Rectal smooth muscle tissue (tissue), 1 donor: ENCODE measurements around the gene ATG16L1.

Experiments
- H3K27ac ChIP-seq: one replicate; pipeline ENCODE4 v1.7.0; 2013; ENCODE audit warnings: low read depth, low read length, inconsistent platforms
- H3K27me3 ChIP-seq: one replicate; pipeline ENCODE4 v1.7.0; 2013; ENCODE audit warnings: low read length; ENCODE audit not compliant: control insufficient read depth, insufficient read depth
- H3K36me3 ChIP-seq: one replicate; pipeline ENCODE4 v1.7.0; 2013; ENCODE audit warnings: low read length; ENCODE audit not compliant: control insufficient read depth, insufficient read depth
- H3K4me1 ChIP-seq: one replicate; pipeline ENCODE4 v1.7.0; 2013; ENCODE audit warnings: low read length; ENCODE audit not compliant: control insufficient read depth, insufficient read depth
- H3K4me3 ChIP-seq: one replicate; pipeline ENCODE4 v1.7.0; 2013; ENCODE audit warnings: low read length
- H3K9ac ChIP-seq: one replicate; pipeline ENCODE4 v1.7.0; 2013; ENCODE audit warnings: low read length

Gene ATG16L1

DNA sequence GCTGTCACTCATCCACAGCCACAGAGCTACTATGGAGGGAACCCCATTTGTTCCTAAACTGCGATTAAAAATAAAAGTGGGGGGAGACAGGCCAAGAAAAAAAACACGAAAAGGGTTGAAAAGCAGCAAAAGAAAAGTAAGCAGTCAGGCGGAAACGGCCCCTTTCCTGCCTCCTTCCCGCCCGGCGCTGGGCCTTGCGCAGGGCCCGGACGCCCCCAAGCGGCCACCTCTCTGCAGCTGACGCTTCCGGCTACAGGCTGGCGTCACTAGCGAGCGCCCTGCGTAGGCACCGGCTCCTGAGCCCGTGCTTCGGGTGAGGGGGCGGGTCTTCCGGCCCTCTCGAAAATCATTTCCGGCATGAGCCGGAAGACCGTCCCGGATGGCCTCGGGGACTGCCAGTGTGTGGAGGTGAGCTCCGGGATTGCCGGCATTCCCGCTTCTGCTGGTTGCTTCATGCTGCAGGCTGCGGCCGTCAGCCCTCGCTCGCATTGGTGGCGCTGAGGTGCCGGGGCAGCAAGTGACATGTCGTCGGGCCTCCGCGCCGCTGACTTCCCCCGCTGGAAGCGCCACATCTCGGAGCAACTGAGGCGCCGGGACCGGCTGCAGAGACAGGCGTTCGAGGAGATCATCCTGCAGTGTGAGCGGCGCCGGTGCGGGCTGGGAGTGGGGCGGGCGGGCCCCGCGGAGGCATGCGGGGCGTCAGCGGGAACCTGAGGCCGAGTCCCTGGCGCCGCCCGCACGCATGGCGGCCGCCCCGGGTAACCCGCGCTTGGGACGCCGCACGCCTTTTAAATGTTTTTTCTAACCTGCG, at the start of gene ATG16L1:
ATG16L1 (plus strand) TSS at position 368 of the 811 bp plus-strand sequence; CDS start at position 523, 155 bp downstream.
- peaks cover 5% of the 10 kb centered on the region for H3K4me1 ChIP-seq
- no peaks in the 10 kb centered on the region for H3K27me3 ChIP-seq
- no peaks in the 10 kb centered on the region for H3K36me3 ChIP-seq
- peak within 1 kb of the TSS; percentile 51 for H3K9ac ChIP-seq
- H3K27ac ChIP-seq: peak within 1 kb of the TSS; percentile 81
- peak within 1 kb of the TSS; percentile 95 for H3K4me3 ChIP-seq

DNA sequence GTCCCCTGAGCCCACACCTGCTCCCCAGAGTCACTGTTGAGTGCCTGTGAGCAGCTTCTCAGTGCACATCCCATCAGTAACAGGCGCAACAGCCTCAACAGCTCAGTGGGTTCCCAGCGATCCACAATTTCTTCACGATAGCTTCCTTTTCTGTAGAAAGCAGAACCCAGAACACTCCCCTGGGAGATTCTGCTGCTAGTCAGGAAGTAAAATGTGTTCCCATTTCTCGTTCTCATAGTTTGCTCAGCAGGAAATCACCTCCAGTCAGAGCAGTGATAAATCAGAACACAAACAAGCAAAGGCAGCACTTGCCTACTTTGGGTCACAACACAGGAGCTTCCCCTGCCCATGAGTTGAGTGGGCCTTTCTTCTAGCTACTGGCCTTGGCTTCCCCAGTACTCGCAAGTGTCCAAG, 48.9 kb upstream of the ATG16L1 start:
- H3K36me3 ChIP-seq: peaks cover 2% of the 10 kb centered on the region
- H3K9ac ChIP-seq: no peak overlapping the region
- no peak overlapping the region for H3K4me3 ChIP-seq
- H3K27me3 ChIP-seq: no peaks in the 10 kb centered on the region
- no peaks in the 10 kb centered on the region for H3K4me1 ChIP-seq
- no peak overlapping the region for H3K27ac ChIP-seq

DNA sequence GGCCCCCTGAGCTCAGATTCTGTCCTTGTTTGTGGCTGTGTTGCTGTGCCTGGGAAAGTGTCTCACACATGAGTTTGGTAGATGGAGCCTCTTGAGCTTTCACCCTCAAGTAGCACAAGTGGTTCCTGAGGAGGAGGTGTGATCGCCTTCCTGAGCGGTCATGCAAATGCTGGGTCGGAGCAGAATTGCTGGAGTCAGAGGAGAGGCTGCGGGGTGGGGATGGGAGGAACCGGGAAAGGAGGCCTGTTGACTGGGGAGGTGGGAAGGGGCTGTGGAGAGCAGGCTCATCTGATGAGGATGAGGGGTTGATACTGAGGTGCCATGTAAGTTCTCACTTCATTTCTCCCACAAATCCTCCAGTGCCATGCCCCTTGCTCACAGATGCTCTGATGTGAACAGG, 48.4 kb upstream of the ATG16L1 start:
- Histone ChIP-seq H3K36me3 (peaks cover 2% of the 10 kb centered on the region), H3K27ac (no peak overlapping the region), H3K9ac (no peak overlapping the region), H3K4me3 (no peak overlapping the region), H3K27me3 (no peaks in the 10 kb centered on the region), H3K4me1 (no peaks in the 10 kb centered on the region)

DNA sequence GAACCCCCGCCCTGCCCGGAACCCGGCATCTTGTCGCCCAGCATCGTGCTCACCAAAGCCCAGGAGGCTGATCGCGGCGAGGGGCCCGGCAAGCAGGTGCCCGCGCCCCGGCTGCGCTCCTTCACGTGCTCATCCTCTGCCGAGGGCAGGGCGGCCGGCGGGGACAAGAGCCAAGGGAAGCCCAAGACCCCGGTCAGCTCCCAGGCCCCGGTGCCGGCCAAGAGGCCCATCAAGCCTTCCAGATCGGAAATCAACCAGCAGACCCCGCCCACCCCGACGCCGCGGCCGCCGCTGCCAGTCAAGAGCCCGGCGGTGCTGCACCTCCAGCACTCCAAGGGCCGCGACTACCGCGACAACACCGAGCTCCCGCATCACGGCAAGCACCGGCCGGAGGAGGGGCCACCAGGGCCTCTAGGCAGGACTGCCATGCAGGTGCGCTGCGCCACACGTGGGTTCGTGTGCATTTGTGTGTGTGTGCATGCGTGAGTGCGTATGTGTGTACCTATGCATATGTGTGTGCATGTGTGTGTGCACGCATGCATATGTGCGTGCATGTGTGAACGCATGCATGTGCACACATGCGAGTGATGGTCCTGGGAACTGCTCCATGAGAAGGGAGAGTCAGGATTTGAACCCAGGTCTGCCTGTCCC, 47.1 kb upstream of the ATG16L1 start:
- no peaks in the 10 kb centered on the region for H3K4me1 ChIP-seq
- H3K27me3 ChIP-seq: no peaks in the 10 kb centered on the region
- no peak overlapping the region for H3K27ac ChIP-seq
- H3K36me3 ChIP-seq: peaks cover 2% of the 10 kb centered on the region
- H3K4me3 ChIP-seq: no peak overlapping the region
- H3K9ac ChIP-seq: no peak overlapping the region

DNA sequence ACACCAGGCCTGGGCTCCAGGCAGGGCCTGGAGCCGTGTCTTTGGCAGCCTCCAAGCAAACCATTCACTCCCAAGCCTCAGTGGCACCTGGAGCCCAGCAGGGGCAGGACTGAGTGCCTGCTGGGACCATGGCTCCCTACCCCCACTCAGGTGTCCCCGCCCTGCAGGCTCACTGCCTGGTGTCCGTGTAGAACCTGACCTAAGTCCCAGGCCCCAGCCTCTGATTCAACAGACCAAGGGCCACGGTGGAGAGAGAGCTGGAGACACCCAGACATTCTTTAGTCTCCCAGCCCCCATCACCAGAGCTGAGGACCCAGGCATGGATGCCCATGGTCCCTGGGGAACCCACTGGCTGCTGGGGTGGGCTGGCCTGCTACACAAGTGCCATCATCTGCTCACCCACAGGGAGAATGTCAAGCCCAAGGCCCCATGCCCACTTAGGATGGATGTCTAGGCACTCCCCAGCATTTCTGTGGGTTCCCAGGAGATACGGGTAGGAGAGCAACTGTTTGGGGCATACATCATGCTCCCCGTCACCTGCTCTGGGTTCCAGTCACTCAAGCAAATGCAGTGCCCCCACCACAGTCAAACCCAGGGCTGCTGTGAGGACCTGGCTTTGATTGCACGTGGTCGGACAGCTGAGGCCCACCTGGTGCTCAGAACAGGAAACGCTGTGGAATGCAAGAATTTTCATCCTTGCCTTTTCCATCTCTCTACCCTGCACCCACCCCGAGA, 42.9 kb upstream of the ATG16L1 start:
- H3K9ac ChIP-seq: no peak overlapping the region
- peaks cover 3% of the 10 kb centered on the region for H3K4me1 ChIP-seq
- no peak overlapping the region for H3K27ac ChIP-seq
- no peaks in the 10 kb centered on the region for H3K36me3 ChIP-seq
- H3K27me3 ChIP-seq: no peaks in the 10 kb centered on the region
- H3K4me3 ChIP-seq: no peak overlapping the region

DNA sequence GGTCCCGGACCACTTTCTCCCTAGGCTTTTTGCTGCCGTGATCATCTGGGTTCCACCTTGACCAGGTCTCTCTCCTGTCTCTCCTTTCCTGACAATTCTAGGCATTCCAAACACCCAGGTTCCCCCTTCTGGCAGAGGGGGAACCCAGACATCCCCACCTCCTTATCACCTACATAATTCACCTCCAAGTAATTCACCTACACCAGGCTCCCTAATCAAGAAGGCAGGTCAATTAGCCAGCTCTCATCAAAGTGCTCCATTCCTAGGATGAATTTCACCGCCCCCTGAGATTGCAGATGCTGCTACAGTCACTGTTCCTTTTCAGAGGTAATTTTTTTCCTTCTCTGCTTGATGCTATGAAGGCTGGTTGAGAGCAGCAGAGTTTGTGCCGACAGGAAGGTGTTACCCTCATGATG, 42.3 kb upstream of the ATG16L1 start:
- no peak overlapping the region for H3K27ac ChIP-seq
- H3K4me3 ChIP-seq: no peak overlapping the region
- H3K4me1 ChIP-seq: peaks cover 3% of the 10 kb centered on the region
- H3K9ac ChIP-seq: no peak overlapping the region
- H3K36me3 ChIP-seq: no peaks in the 10 kb centered on the region
- H3K27me3 ChIP-seq: no peaks in the 10 kb centered on the region

DNA sequence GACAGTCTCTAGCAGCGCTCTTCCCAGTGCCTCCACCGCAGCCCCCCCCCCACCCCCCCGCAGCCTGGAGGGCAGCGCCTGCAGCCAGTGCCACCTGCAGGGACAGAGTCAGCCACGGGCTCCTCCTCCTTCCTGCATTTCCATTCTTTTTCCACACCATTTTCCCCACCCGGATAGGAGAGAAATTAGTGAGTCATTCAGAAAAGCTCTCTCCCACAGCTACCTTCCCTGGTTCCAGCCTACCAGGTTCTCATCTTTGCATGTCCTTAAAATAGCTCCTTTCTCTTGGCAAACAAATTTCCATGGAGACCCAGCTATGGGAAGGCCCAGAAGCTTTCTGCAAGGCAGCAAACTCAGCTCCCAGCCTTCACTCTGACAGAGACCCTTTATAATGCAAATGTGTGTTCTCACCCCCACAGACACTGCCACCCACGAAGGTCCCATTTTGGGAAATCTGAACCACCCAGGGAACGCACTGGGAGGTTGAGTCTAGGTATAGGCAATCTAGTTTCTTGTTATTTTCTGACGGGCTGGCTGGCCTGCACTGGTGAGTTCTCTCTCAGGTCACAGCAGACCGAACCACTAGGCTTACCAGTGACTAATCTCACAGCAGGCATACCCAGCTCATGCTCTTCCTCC, 41.8 kb upstream of the ATG16L1 start:
- Histone ChIP-seq H3K27me3 (no peaks in the 10 kb centered on the region), H3K9ac (no peak overlapping the region), H3K36me3 (no peaks in the 10 kb centered on the region), H3K4me3 (no peak overlapping the region), H3K4me1 (peaks cover 3% of the 10 kb centered on the region), H3K27ac (no peak overlapping the region)

DNA sequence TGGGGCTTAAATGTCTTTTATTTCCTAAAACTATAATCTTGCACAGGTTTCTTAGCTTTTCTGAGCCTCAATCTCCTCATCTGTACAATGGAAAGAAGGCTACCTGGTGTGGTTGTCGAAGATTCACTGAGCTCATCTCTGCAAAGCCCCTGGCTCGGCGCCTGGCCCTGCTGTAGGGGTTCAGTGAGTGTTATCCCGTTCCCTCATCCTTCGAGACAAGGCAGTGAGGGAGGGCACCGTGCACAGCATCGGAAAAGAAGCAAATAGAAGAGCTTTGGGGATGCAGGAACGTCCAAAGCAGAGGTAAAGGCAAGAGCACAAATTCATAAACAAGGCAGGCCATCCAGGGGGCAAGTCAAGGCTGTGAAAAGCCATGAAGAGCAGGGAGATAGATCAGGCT, 41.2 kb upstream of the ATG16L1 start:
- Histone ChIP-seq H3K9ac (no peak overlapping the region), H3K36me3 (no peaks in the 10 kb centered on the region), H3K27me3 (no peaks in the 10 kb centered on the region), H3K27ac (no peak overlapping the region), H3K4me1 (peaks cover 3% of the 10 kb centered on the region), H3K4me3 (no peak overlapping the region)

DNA sequence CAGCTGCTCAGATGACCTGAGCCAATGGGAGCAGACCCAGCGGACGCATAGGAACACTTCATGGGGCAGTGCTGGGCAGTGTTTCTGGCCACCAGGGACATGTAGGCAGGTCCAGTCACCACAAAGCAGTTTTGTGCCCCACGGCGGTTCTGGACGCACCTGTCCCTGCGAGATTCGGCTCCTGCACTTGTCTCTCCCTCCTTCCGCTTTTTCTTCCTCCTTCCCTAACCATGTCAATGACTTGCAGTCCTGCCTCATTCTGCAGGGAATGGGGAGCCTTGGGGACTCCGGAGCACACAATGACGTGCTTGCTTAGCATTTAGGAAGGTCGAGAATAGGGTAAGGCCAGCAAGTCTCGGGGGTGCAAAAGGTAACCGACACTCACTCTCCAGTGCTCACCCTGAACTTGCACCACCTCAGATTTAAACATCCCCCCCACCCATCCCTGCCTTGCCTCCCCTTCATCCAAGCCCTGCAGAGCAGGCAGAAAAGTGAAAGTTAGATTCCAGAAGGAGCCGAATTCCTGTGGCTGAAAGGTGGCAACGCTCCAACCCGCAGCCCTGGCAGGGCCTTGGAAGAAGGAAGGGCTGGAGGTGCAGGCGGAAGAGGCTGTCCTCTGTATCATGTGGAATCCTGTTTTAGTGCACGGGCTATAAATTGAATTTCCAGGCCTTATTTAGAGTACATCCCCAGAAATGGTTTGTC, 40.5 kb upstream of the ATG16L1 start:
- no peak overlapping the region for H3K4me3 ChIP-seq
- no peaks in the 10 kb centered on the region for H3K36me3 ChIP-seq
- H3K4me1 ChIP-seq: peaks cover 3% of the 10 kb centered on the region
- no peak overlapping the region for H3K27ac ChIP-seq
- H3K27me3 ChIP-seq: no peaks in the 10 kb centered on the region
- no peak overlapping the region for H3K9ac ChIP-seq

DNA sequence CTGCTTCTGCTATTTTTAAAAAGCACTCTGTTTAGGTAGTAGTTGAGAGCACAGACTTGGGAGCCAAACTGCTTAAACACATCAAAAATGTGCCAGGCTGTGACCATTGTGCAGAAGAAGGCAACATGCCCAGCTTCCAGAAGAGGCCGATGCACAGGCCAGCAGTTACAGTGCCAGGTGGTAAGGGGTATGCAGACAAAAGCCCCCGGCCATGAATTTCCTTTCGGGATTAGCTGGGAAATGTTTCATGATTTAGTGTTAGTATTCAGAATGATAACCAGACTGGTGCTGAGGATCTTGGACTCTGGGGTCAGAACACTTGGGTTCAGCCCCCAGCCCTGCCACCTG, 40.0 kb upstream of the ATG16L1 start:
- Histone ChIP-seq H3K4me1 (peaks cover 3% of the 10 kb centered on the region), H3K36me3 (no peaks in the 10 kb centered on the region), H3K27me3 (no peaks in the 10 kb centered on the region), H3K4me3 (no peak overlapping the region), H3K27ac (no peak overlapping the region), H3K9ac (no peak overlapping the region)

DNA sequence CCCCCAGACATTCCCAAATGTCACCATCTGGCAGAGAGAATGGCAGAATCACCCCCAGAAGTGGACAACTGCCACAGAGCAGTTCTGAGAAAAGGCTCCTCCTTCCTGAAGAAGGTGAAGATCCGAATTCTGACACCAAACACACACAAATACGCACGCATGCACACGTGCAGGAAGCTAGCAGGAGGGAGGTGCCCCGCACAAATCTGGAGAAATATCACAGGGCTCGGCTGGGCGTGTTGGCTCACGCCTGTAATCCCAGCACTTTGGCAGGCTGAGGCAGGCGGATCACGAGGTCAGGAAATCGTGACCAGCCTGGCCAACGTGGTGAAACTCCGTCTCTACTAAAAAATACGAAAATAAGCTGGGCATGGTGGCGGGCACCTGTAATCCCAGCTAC, 38.5 kb upstream of the ATG16L1 start:
- Histone ChIP-seq H3K27ac (no peak overlapping the region), H3K36me3 (no peaks in the 10 kb centered on the region), H3K9ac (no peak overlapping the region), H3K27me3 (no peaks in the 10 kb centered on the region), H3K4me3 (no peak overlapping the region), H3K4me1 (peaks cover 3% of the 10 kb centered on the region)

DNA sequence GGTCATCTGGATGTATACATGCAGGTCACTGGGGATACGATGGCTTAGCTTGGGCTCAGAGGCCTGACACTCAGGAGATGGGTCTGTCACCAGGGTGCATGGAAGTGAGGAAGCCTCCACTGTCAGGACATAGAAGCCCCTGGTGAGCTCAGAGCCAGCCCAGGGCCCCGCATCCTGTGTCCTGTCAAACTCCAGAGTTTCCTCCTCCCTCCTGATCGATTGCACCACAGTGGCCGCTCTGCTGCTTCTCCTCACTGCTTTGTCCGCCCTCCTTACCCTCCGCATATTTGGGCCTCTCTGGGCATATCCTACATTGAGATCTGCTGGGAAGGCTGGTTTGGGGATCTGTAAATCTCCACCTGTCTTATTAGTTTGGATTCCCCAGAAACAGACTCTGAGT, 37.5 kb upstream of the ATG16L1 start:
- Histone ChIP-seq H3K4me1 (peaks cover 3% of the 10 kb centered on the region), H3K27me3 (no peaks in the 10 kb centered on the region), H3K9ac (no peak overlapping the region), H3K27ac (no peak overlapping the region), H3K4me3 (no peak overlapping the region), H3K36me3 (no peaks in the 10 kb centered on the region)
